H9 (cell line): ENCODE results near the gene ZC3H12D. TPM values are rescaled to one million over a fixed set of nuclear protein-coding genes. Genes with fewer than 3 reads are reported as not detected.

Experiments
- DNase-seq: peaks from one replicate; pipeline ENCODE4 v3.0.0-alpha.2; 2017
- H2AFZ ChIP-seq: one replicate; pipeline ENCODE4 v1.6.1; 2013; ENCODE audit warnings: mild to moderate bottlenecking, low read length, control low read depth, moderate library complexity
- H2AK5ac ChIP-seq: 2 replicates; pipeline ENCODE4 v1.6.1; 2013; ENCODE audit warnings: low read length, control low read depth, mixed read lengths; ENCODE audit not compliant: insufficient read length
- H2BK120ac ChIP-seq: one replicate; pipeline ENCODE4 v1.6.1; 2013; ENCODE audit warnings: low read depth, mild to moderate bottlenecking, low read length, control low read depth, inconsistent platforms; ENCODE audit not compliant: poor library complexity, severe bottlenecking
- H2BK12ac ChIP-seq: 2 replicates; pipeline ENCODE4 v1.6.1; 2013; ENCODE audit warnings: low read length, control low read depth, mixed read lengths, low read depth; ENCODE audit not compliant: insufficient read length
- H2BK15ac ChIP-seq: 2 replicates; pipeline ENCODE4 v1.6.1; 2013; ENCODE audit warnings: low read depth, low read length, control low read depth
- H2BK20ac ChIP-seq: one replicate; pipeline ENCODE4 v1.6.1; 2013; ENCODE audit warnings: low read depth, mild to moderate bottlenecking, low read length, control low read depth, inconsistent platforms; ENCODE audit not compliant: poor library complexity, severe bottlenecking
- H2BK5ac ChIP-seq: 2 replicates; pipeline ENCODE4 v1.6.1; 2013; ENCODE audit warnings: low read length, control low read depth, mixed read lengths; ENCODE audit not compliant: insufficient read length
- H3K14ac ChIP-seq: 2 replicates; pipeline ENCODE4 v1.6.1; 2013; ENCODE audit warnings: low read length, control low read depth; ENCODE audit not compliant: insufficient read depth
- H3K18ac ChIP-seq: 2 replicates; pipeline ENCODE4 v1.6.1; 2013; ENCODE audit warnings: low read depth, mild to moderate bottlenecking, mixed read lengths, low read length, control low read depth; ENCODE audit not compliant: insufficient read length
- H3K23ac ChIP-seq: 2 replicates; pipeline ENCODE4 v1.6.1; 2013; ENCODE audit warnings: low read length, control low read depth, mixed read lengths, low read depth; ENCODE audit not compliant: insufficient read length
- H3K23me2 ChIP-seq: 2 replicates; pipeline ENCODE4 v1.6.1; 2013; ENCODE audit warnings: low read depth, mild to moderate bottlenecking, mixed read lengths, low read length, control low read depth; ENCODE audit not compliant: insufficient read length, poor library complexity, severe bottlenecking
- H3K27ac ChIP-seq: 2 replicates; pipeline ENCODE4 v1.5.1; 2013; ENCODE audit warnings: low read length, control low read depth, mixed read lengths, low read depth; ENCODE audit not compliant: insufficient read length
- H3K27me3 ChIP-seq: 2 replicates; pipeline ENCODE4 v1.6.1; 2013; ENCODE audit warnings: low read length, control low read depth, inconsistent platforms; ENCODE audit not compliant: insufficient read depth
- H3K4ac ChIP-seq: 2 replicates; pipeline ENCODE4 v1.6.1; 2013; ENCODE audit warnings: low read depth, mild to moderate bottlenecking, control low read depth, inconsistent platforms, low read length, moderate library complexity
- H3K4me1 ChIP-seq: 2 replicates; pipeline ENCODE4 v1.6.1; 2013; ENCODE audit warnings: low read length, control low read depth, inconsistent platforms; ENCODE audit not compliant: insufficient read depth
- H3K4me2 ChIP-seq: 2 replicates; pipeline ENCODE4 v1.6.1; 2013; ENCODE audit warnings: low read length, control low read depth, mixed read lengths; ENCODE audit not compliant: insufficient read length, insufficient read depth
- H3K56ac ChIP-seq: 2 replicates; pipeline ENCODE4 v1.6.1; 2013; ENCODE audit warnings: low read depth, mild to moderate bottlenecking, mixed read lengths, low read length, control low read depth; ENCODE audit not compliant: insufficient read length
- H3K79me1 ChIP-seq: 2 replicates; pipeline ENCODE4 v1.6.1; 2013; ENCODE audit warnings: low read depth, mild to moderate bottlenecking, moderate library complexity, low read length, control low read depth, inconsistent platforms; ENCODE audit not compliant: insufficient read depth, poor library complexity, severe bottlenecking
- H3K79me2 ChIP-seq: 2 replicates; pipeline ENCODE4 v1.6.1; 2013; ENCODE audit warnings: low read length, control low read depth, inconsistent platforms; ENCODE audit not compliant: insufficient read depth
- H3K9ac ChIP-seq: 2 replicates; pipeline ENCODE4 v1.6.1; 2013; ENCODE audit warnings: low read length, control low read depth, mixed read lengths; ENCODE audit not compliant: insufficient read length; ENCODE audit errors: extremely low read depth
- H3K9me3 ChIP-seq: one replicate; pipeline ENCODE4 v1.6.1; 2013; ENCODE audit warnings: low read depth, low read length, inconsistent platforms; ENCODE audit not compliant: control insufficient read depth
- H3T11ph ChIP-seq: one replicate; pipeline ENCODE4 v1.6.1; 2013; ENCODE audit warnings: mild to moderate bottlenecking, low read length, control low read depth, inconsistent platforms
- H4K20me1 ChIP-seq: one replicate; pipeline ENCODE4 v1.6.1; 2013; ENCODE audit not compliant: control insufficient read depth, insufficient read length, insufficient read depth
- H4K5ac ChIP-seq: 2 replicates; pipeline ENCODE4 v1.6.1; 2013; ENCODE audit warnings: low read depth, mild to moderate bottlenecking, mixed read lengths, low read length, control low read depth; ENCODE audit not compliant: insufficient read length
- H4K8ac ChIP-seq: replicated peaks from 2 replicates; pipeline ENCODE4 v1.6.1; 2013; ENCODE audit warnings: low read length, control low read depth, mixed read lengths, low read depth; ENCODE audit not compliant: insufficient read length
- H4K91ac ChIP-seq: 2 replicates; pipeline ENCODE4 v1.6.1; 2013; ENCODE audit warnings: low read depth, mild to moderate bottlenecking, moderate library complexity, mixed read lengths, low read length, control low read depth; ENCODE audit not compliant: insufficient read length
- H3K27ac Mint-ChIP-seq, 3 experiments: 2 replicates in 2 of 3; 3 replicates in 1 of 3; pipeline ENCODE4 v1.8.0; 2020 to 2021; ENCODE audit warnings: mixed read lengths in 3 of 3, mild to moderate bottlenecking in 1 of 3, moderate library complexity in 1 of 3
- H3K27me3 Mint-ChIP-seq: 2 replicates; pipeline ENCODE4 v1.8.0; 2021; ENCODE audit warnings: low read depth, mild to moderate bottlenecking, moderate library complexity, mixed read lengths
- H3K36me3 Mint-ChIP-seq, 3 experiments: 2 replicates in 2 of 3; 3 replicates in 1 of 3; pipeline ENCODE4 v1.8.0; 2020 to 2021; ENCODE audit warnings: low read depth in 3 of 3, mixed read lengths in 3 of 3; ENCODE audit not compliant: insufficient read depth in 1 of 3
- H3K4me1 Mint-ChIP-seq, 2 experiments: 2 replicates each; pipeline ENCODE4 v1.8.0; 2020; ENCODE audit warnings: mixed read lengths in 2 of 2
- H3K4me3 Mint-ChIP-seq, 2 experiments: 2 replicates in 1 of 2; 3 replicates in 1 of 2; pipeline ENCODE4 v1.8.0; 2020 to 2021; ENCODE audit warnings: mild to moderate bottlenecking in 2 of 2, mixed read lengths in 2 of 2, moderate library complexity in 1 of 2
- H3K9me3 Mint-ChIP-seq, 2 experiments: 2 replicates in 1 of 2; 3 replicates in 1 of 2; pipeline ENCODE4 v1.8.0; 2020; ENCODE audit warnings: mild to moderate bottlenecking in 2 of 2, mixed read lengths in 2 of 2, moderate library complexity in 1 of 2
- CTCF ChIP-seq: fragments of 200-600 bp; sonication (generic); conservative IDR thresholded peaks from 3 replicates; pipeline ENCODE4 v1.8.0; 2021; ENCODE audit warnings: antibody characterized with exemption, mild to moderate bottlenecking
- WGBS: extraction: QIAGEN DNeasy Blood & Tissue Kit; methylation state at CpG from one replicate; pipeline ENCODE4 v1.1.7; 2013; ENCODE audit warnings: missing lambda C conversion rate, low lambda C conversion rate, mixed read lengths; ENCODE audit not compliant: insufficient read length; ENCODE audit errors: extremely low coverage; 5-methylcytosine and 5-hydroxymethylcytosine counted together
- total RNA-seq: library from RNA; stranded (reverse); gene quantifications from 2 replicates; pipeline ENCODE4 v1.2.1, GENCODE V29; 2021

The ZC3H12D gene
- total RNA-seq, 1 experiment from 2014 or later, result 0.07 TPM

GRCh38 chr6:149480502-149481280 lies 4.1 kb downstream of the ZC3H12D start:
- Histone ChIP-seq H2BK120ac (no peak overlapping the region), H3K23me2 (no peaks in the 10 kb centered on the region), H3K4me2 (no peak overlapping the region), H3K23ac (no peak overlapping the region), H3K9me3 (no peaks in the 10 kb centered on the region), H3K27me3 (no peaks in the 10 kb centered on the region), H3K27ac (no peak overlapping the region), H2BK15ac (no peak overlapping the region), H3K4ac (no peak overlapping the region), H4K91ac (no peak overlapping the region), H3K14ac (no peak overlapping the region), H2AFZ (no peak overlapping the region), H3T11ph (no peak overlapping the region), H4K5ac (no peak overlapping the region), H2BK5ac (no peak overlapping the region), H3K56ac (no peak overlapping the region), H3K79me1 (no peaks in the 10 kb centered on the region), H3K4me1 (no peaks in the 10 kb centered on the region), H3K18ac (no peak overlapping the region), H4K8ac (no peak overlapping the region), H3K79me2 (no peaks in the 10 kb centered on the region), H2AK5ac (no peak overlapping the region), H3K9ac (no peak overlapping the region), H2BK12ac (no peak overlapping the region), H4K20me1 (no peaks in the 10 kb centered on the region), H2BK20ac (no peak overlapping the region)
- peaks cover 12 to 16% of the 10 kb centered on the region in 2 experiments for H3K4me1 Mint-ChIP-seq
- no peaks in the 10 kb centered on the region for H3K36me3 Mint-ChIP-seq
- no peak for TF ChIP-seq CTCF
- WGBS, result no CpG with 5 or more reads among the region's 18 CpGs
- H3K4me3 Mint-ChIP-seq, result no peak overlapping the region
- 0 out of 7 replicates have a peak overlapping the region, but pooled peaks of 1 of the 3 experiments have one; percentile 23 for H3K27ac Mint-ChIP-seq
- H3K9me3 Mint-ChIP-seq, result no peaks in the 10 kb centered on the region
- H3K27me3 Mint-ChIP-seq, result no peaks in the 10 kb centered on the region
- no peak for DNase-seq
